HEK293T (cell line): ENCODE data around the gene PDXP.

ENCODE experiments used
- FOXM1 ChIP-seq: fragments of 450-650 bp; IDR thresholded peaks from 2 replicates; pipeline ENCODE4 v1.6.1; 2017; ENCODE audit warnings: mild to moderate bottlenecking, borderline replicate concordance
- LEF1 ChIP-seq: fragments of 450-650 bp; IDR thresholded peaks from 2 replicates; pipeline ENCODE4 v1.6.1; 2017; ENCODE audit warnings: mild to moderate bottlenecking, borderline replicate concordance
- TARDBP ChIP-seq: fragments of 450-650 bp; IDR thresholded peaks from 2 replicates; pipeline ENCODE4 v1.6.1; 2016

GRCh38 chr22:37679670-37680069 is 21.1 kb downstream of the PDXP start:
- TF ChIP-seq TARDBP, result no peak
- no peak for TF ChIP-seq FOXM1
- TF ChIP-seq LEF1, result no peak
